Right renal pelvis (tissue), 4 donors: Measurements from ENCODE around the gene ZBTB7A. TPM values are rescaled to one million over a fixed set of nuclear protein-coding genes. Genes with fewer than 3 reads are reported as not detected.

Experiments used
- DNase-seq, 4 donors: peaks; one replicate each; pipeline ENCODE4 v3.0.0-alpha.2; 2013; ENCODE audit warnings: low read depth in 4 of 4, low spot score in 3 of 4, missing footprints in 1 of 4
- polyA plus RNA-seq, 4 donors: library from polyadenylated mRNA; unstranded; fragments of 120-200 nt; gene quantifications; one replicate each; pipeline ENCODE4 v1.2.1, GENCODE V29; 2013; ENCODE audit not compliant: insufficient read length in 4 of 4

The ZBTB7A gene
- polyA plus RNA-seq, 4 donors = 8.9 to 11.0 (median 9.7) TPM

DNA sequence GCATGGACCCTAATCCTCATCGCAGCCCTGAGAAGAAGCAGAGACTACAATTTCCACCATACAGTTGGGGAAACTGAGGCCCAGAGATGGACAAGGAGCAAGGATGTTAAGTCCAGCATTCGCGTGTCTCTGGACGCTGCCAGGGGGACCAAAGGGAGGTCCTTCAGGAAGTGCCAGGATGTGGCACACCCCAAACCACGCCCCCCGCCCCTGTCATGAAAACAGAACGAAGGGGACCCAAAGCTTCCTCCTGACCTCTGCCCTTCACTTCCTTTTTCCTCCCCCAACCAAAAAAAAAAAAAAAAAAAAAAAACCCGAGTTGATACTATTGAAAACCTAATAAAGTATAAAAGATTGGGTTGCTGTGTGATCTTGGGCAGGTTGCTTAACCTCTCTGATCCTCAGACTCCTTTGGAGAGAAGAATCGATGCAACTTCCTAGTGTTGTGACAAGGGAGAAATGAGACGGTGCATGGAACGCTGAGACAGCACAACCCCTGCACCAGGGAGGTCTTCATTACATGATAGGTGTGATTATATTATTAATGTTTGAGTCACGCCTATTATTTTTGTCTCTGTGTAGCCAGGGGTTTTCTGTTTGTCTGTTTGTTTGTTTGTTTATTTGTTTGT lies 2.7 kb upstream of the ZBTB7A start:
- no peak for DNase-seq

DNA sequence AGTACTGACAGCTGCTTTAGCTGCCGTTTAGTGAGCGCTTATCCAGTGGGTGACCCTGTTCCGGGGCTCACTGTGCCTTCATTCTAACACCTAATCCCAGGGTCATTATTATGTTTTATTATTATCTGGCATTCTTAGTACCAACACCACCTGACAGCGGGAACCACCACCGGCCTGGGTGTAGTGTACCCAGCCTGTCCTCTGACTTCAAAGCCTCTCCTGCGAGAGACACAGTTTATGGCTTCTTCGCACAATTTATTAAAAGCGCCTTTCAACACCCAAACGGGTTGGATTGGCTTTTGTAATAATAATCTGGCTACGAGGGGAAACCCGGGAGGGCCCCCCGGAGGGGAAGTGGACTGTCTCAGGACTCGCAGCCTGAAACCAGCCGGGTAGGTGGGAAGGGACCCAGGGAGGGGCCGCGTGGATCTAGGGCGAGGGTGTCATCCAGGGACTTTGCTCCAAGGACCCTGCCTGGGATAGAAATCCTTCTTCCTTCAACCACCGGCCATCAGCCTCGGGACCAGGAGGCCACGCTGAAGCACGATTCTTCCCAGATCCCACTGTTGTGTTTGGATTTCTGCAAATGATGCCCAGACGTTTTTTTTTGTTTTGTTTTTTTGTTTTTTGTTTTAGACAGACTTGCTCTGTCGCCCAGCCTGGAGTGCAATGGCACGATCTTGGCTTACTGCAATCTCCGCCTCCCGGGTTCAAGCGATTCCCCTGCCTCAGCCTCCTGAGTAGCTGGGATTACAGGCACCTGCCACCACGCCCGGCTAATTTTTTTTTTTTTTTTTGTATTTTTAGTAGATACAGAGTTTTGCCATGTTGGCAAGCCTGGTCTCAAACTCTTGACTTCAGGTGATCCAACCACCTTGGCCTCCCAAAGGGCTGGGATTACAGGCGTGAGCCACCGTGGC lies 1.6 kb upstream of the ZBTB7A start:
- no peak for DNase-seq

DNA sequence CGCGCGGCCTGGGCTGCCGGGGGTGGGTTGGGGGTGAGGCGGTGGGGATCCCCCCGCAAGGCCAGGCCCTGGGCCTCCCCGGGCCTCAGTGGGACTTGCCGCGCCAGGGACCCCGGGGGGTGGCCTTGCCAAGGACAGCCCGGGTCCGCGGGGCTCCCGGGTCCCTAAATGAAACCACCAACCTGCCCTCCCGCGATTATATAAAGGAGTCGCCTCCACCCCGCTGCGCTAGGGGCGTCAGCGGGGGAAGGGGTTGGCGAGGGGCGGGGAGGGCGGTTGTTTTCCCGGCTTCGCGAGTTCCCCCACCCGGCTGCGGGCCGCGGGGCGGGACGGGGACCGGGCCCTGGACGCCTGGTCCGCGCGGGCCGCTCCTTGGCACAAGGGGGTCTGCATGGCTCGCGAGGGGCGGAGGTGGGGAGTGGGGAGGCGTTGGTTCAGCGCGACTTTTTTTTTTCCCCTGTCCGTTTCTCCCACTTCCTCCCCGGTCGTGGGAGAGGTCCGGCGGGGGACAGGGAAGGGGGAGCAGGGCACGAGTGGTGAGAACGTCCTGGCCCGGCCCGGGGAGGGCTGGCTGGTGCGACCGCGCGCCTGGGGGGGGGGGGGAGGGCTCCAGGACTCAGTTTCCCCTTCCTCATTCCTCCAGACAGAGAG lies 822 bp upstream of the ZBTB7A start:
- DNase-seq = no peak

DNA sequence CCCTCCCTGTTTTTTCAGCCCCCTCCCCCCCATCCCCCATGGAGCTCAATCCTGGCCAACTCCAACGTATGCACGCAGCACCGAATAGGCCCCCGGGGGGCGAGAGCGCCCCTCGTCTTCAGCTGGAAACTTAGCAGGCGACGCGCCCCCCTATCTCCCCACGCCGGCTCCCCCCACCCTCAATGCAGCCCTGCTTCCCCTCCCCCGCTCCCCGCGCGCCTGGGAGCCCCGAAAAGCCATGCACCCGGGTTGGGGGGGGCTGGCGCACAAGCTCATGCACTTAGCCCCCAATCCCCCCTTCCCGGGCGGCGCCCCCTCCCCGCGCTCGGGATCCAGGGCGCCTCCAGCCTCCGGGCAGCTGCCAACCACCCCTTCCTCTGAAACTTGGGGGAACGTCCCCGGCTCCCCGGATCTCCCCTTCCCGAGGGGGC lies 508 bp downstream of the ZBTB7A start:
- no peak for DNase-seq

DNA sequence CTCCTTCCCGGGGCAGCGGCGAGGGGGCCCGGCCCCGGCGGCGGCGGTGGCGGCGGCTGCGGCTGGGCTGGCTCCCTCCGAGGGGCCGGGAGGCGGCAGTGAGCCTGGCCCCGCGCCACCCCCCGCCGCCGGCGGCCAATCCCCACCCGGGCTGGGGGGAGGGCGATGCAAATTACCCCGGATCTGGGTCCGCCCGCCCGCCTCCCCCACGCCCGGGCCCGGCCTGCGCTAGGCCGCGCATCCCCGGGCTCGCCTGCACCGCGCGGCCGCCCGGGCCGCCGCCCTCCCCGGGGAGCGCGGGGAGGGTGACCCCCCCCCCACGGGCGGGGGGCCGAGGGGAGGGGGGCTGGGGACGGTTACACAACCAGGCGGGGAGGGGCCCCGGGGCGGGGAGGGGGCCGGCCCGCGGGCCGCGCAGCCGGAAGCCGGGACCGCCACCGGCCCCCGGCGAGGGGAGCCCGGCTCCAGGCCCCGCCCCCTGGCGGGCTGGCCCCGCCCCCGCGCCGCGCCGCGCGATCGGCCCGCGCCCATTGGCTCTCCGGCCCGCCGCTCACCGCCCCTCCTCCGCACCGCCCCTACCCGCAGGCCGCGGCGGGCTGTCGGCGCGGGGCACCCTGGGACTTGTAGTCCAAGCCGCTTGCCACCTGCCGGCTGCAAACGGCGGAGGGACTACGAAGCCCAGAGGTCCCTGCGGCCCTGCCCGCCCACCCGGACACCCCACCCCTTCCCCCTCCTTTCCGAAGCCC lies 1.1 kb downstream of the ZBTB7A start:
- DNase-seq = peak; percentile 86 to 91 (median 90)

DNA sequence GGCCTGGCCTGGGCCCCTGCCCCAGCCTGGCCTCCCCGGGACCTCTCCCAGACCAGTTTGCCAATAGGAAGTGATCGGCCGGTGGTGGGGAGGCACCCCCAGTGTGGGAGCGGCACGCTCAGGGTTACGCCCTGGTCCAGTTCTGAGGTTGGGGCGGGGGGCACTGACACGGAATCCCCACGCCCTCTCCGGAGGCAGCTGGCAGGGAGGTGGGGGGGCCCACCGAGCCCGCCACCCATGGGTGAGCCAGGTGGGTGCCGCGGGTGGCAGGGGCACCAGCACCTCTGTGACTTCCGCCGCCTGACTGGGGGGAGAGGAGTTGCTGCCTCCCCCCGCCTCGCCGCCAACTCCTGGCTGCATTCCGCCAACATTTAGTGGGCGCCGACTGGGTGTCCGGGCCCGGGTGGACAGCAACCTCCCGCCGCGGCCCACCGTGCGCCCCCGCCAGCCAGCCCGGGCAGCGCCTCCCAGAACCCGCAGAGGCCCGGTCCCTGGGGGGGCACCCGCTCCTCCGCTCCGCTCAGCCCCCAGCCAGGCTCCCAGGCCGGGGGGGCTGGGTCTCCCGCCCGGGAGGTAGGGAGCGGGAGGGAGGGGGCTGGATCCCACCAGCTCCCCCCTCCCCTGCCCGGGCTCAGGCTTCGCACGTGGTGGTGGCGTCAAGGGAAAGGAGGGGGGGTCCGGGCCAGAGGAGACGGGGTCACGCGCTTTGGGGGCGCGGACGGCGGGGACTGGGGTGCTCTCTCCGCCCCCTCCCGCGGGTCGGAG lies 2.0 kb downstream of the ZBTB7A start:
- DNase-seq = no peak

DNA sequence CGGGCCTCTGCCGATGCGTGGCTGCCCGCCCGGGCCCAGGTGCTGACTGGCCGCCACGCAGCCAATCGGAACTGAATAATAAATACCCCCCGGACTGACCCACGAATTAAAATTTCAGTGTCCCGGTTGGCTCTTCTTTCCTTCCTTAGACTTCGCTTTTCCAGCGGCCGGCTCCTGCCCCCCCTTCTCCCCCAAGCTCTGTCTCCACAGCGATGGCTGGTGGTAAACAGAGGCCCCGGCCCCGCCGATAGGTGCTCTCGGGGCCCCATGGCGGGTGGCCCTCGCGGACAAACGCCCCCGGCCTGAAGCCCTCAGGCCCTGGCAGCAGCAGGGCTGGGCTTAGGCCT lies 2.6 kb downstream of the ZBTB7A start:
- DNase-seq = no peak

DNA sequence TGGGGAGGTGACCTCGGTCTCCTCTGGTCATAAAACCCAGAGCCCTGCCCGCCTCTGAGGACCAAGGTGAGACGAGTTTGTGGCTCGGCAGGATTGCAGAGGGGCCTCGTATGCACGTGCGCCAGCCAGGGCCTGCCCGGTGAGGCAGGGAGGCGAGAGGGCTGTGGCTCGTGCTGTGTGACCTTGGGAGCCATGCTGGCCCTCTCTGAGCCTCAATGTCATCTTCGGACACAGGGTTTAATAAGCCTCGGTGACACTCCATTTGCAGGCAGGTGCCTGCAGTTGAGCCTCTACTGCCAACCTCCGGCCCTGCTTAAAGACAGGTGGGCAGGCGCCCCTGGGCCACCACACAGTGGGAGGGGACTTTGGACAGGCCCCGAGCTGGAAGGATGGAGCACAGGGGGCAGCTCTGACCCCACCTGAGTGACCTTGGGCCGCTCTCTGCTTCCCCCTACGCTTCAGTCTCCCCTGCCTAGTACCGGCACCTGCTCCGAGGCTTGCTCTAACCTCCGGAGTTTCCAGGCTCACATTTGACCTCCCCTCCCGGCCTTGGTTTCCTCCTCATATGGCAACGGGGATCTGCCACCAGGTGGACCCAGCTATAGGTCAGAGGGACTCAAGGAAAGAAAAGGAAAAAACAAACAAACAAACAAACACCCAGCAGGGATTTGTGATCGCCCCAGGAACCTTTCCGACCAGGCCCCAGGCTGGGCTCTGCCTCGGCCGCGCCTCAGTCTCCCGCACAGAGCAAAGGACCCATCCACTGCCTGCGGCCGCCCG lies 3.1 kb downstream of the ZBTB7A start:
- DNase-seq = no peak

DNA sequence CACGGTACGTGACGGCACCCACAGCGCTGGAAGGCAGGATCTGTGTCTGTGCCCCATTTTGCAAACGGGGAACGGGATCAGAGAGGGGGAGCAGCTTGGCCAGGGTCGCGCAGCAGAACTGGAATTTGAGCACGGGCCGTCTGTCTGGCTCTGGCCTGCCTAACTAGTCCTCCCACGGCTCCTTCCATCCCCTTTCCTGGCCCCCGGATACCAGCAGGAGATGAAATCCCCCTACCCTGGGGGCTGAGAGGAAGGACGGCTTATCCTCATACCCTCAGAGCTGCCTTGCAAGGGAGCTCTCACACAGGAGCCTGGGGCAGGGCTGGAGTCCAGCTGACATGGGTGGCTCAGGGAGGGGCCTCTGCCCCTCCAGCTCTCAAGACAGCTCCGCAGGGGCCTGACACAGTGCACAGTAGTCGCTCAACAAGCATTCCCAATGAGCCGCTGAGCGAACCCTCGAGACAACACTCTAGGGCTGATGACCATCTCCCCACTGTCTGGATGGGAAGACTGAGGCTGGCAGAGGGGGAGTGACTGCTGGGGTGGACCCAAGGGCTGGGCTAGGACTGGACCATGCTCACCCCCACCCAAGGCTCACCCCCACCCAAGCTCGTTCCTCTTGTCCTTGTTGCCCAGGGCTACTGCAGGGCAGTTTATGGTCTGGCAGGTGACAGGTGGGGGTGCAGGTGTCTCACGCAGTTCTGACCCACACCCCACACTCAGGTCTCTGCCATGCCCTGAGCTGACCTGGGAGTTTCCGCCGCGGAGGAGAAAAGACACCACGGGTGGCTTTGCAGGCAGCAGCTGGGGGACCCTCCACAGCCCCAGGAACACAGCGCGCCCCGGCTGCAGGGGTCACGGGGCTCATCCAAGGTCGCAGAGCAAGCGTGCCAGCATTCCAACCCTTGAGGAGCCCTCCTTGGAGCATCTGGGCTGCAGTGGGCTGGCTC lies 4.0 kb downstream of the ZBTB7A start:
- no peak for DNase-seq

DNA sequence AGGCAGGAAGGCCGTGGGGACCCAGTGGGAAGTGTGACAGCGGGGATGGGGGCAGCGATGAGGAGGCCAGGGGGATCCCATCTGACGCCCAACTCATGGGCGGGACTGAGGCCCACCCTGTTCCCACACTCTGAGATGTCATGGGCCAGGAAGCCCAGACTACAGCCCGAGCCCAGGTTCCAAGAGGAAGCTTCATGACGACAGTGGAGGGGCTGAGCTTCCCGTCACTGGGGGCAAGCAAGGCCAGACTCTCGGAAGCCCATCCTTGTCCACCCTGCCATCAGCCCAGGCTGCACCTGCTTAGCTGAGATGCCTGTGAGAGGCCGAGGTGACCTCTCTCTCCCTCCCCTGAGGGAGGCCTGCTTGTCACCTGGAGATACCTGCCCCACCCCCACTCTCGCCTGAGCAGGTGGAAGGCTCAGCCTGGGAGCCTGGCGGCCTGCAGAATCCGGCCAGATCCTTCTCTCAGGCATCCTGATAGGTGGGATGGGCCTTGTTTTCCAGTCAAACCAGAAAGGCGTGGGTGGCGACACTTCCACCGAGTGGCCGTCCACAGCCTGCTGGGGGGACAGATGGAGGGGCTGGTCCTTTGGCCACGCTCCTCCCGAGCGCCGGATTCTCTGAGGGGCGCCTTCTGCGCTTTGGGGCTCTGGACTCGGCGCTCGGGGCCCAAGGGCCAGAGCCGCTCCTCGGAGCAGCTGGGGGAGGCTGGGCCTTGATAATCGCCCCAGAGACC lies 4.8 kb downstream of the ZBTB7A start:
- no peak for DNase-seq

DNA sequence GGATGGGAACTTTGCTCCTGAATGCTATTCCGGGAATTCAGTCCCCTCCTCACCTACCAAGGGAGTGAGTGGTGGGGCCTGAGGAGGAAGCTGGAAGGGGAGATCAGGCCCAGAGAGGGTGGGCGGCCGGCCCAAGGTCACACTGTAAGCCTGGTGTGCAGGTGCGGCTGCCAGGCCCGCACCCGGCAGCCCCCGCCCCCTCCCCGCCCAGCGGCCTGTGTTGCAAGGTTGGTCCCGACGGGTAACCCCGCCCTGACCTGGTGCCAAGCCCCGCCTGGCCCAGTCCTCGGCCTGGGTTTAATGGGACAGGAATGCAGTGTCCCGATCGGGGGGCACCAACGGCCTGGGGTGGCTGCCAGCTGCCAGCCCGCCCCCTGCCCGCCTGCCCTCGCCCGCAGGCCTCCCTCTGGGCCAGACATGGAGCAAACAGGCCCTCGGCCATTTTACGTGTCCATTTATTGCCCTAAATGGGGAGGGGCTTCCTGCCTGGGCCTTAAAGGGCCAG lies 5.5 kb downstream of the ZBTB7A start:
- DNase-seq = no peak

DNA sequence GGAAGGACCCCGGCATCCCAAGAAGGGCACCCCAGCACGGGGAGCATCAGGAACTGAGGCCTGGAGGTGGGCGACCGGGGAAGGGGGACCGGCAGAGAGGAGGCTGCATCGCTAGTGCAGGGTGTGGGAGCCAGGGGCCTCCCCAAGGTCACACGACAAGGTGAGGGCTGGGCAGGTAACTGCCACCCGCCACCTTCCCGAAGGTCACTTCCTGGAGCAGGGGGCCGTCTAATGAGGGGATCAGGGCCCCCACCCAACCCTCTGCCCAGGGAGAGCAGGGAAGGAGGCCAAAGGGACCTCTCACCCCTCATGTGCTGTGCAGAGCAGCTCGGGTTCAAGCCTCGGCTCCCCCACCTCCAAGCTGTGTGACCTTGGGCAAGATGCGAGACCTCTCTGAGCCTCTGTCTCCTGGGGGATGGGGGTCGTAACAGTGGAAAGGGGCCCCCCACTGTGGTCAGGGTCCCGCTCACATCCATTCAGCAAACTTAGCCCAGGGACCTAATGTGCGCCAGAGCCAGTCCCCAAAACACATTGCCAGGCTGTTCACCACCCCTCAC lies 6.0 kb downstream of the ZBTB7A start:
- no peak for DNase-seq

DNA sequence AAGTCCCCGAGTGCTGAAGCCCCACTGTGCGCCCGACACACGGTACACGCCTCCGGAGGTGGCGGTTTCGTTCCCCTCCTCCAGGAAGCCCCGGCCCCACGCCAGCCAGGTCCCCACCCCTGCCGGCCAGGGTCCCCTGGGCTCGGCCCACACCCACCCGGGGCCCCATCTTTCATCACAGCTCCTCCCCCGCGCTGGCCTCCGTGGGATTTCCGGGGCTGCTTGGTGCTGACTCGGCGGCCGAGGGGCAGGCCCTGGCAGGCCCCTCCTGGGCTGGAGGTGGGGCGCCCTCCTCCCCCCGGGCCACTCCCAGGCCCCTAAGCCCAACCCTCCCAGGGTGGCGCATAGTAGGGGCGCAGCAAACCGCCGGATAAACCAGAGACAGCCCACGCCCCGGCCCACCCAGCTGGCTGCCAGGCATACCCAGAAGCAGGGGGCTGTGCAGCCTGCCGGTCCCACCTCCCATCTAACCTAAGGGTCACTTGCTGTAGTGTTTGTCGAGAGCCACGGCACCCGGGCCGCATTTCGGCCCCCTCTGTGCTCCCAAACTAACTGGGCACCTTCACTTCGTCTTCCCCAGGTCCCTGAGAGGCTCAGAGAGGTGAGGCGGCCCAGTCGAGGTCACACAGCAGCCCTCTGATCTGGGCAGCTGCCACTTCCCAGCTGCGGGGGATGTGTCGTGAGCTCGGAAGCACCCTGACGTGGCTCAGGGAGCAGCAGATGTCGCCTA lies 6.6 kb downstream of the ZBTB7A start:
- no peak for DNase-seq

DNA sequence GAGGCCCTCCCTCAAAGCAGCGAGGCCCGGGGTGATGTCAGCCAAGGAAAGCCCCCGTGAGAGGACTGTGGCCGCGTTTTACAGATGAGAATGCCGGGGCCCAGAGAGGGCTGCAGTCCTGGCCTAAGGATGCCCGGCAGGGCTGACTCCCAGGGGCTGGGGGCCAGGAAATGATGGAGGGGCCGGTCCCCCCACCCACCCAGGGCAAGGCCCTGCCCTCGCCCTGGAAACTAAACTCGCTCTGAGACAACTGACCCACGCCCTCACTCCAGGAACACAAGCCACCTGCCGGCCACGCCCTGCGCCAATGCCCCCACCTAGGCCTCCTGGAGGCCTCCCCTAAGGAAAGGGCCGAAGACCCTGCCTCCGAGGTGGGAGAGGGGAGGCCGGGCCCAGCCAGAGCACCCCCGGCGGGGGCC lies 7.2 kb downstream of the ZBTB7A start:
- no peak for DNase-seq

DNA sequence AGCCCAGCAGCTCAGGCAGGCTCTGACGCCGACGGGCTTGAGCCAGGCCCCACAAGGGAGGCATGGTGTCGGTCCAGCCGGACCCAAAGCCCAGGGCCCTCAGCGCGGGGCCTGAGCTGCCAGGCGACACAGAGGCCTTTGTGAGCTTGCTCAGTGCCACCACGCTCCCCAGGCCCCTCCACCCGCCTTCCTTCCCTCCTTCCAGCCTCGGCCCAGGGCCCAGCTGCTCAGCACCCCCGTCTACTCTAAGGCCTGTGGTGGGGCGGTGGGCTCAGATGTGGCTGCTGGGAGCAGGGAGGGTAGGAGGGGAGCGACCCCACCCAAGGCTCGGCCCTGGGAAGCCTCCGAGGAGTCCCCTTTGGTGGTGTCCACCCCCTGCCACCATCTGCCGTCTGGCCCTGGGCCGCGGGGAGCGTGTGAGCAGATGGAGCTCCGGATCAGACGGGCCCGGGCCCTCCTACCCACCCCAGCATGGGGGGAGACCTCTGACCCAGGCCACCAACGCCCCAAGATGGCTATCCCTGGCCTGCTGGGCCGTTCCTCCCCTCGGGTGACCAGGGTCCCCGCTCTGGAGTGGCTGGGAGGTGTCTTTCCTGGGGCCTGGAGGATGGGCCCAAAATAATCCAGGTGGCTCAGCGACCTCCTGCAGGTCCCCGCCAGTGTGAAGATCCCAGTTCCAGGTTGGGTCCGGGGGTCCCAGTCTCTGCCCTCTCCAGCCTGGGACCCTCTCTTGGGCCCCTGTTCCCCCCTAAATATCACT lies 7.8 kb downstream of the ZBTB7A start:
- no peak for DNase-seq
